OCI-LY7 (cell line): Measurements from ENCODE around the gene ZNF106.

Experiments used
- CTCF ChIP-seq: fragments of 200-600 bp; sonication (generic); conservative IDR thresholded peaks from 2 replicates; pipeline ENCODE4 v1.5.1; 2014; ENCODE audit warnings: mild to moderate bottlenecking, antibody characterized with exemption, low read length, moderate library complexity, mixed read lengths
- EZH2phosphoT487 ChIP-seq: fragments of 200-600 bp; sonication (generic); IDR thresholded peaks from 2 replicates; pipeline ENCODE4 v1.6.1; 2018; ENCODE audit warnings: low read depth, borderline replicate concordance, mild to moderate bottlenecking, mixed run types, antibody characterized with exemption, low read length, moderate library complexity, mixed read lengths

GRCh38 chr15:42373274-42373673 is 117.7 kb downstream of the ZNF106 start:
- TF ChIP-seq EZH2phosphoT487: no peak
- TF ChIP-seq CTCF: no peak
